HG02870 (cell line): ENCODE data around the gene TGFBR2.

ENCODE experiments used
- ATAC-seq: cut with Tn5 transposase; IDR thresholded peaks from one replicate; pipeline ENCODE4 v1.9.1; 2021; ENCODE audit warnings: mild to moderate bottlenecking, moderate library complexity; ENCODE audit not compliant: unreplicated experiment

The TGFBR2 gene

DNA sequence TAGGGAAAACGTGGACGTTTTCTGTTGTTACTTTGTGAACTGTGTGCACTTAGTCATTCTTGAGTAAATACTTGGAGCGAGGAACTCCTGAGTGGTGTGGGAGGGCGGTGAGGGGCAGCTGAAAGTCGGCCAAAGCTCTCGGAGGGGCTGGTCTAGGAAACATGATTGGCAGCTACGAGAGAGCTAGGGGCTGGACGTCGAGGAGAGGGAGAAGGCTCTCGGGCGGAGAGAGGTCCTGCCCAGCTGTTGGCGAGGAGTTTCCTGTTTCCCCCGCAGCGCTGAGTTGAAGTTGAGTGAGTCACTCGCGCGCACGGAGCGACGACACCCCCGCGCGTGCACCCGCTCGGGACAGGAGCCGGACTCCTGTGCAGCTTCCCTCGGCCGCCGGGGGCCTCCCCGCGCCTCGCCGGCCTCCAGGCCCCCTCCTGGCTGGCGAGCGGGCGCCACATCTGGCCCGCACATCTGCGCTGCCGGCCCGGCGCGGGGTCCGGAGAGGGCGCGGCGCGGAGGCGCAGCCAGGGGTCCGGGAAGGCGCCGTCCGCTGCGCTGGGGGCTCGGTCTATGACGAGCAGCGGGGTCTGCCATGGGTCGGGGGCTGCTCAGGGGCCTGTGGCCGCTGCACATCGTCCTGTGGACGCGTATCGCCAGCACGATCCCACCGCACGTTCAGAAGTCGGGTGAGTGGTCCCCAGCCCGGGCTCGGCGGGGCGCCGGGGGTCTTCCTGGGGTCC is at the start of gene TGFBR2:
TGFBR2 (plus strand) TSS at position 301 of the 731 bp plus-strand sequence; CDS start at position 584, 283 bp downstream.
- peak; percentile 61 for ATAC-seq

GRCh38 chr3:30557746-30558303 is 48.6 kb upstream of the TGFBR2 start:
- no peak for ATAC-seq

GRCh38 chr3:30563956-30564355 is 42.4 kb upstream of the TGFBR2 start:
- ATAC-seq: no peak

DNA sequence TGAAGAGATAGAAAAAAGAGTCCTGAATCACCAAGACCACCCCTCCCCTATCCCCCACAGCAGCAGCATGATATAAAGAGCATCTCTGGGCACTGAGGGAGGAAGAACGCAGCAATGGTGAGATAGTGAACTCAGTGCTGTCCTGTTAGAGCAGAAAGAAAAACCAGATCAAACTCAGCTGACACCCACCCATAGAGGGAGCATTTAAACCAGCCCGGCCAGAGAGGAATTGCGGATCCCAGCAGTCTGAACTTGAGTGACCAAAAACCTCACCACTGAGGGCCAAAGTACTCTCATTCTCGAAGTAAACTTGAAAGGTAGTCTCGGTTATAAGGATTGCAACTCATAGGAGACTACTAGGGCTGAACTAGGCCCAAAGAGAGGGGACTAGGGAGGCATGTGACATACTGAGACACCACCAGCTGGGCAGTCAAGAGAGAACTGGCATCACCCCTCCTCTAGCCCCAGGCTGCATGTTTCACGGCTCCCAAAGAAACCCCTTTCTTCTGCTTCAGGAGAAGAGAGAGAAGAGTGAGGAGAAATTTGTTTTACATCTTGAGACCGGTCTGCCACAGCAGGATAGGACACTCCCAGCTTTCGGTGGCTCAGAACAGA is 39.2 kb upstream of the TGFBR2 start:
- ATAC-seq: no peak

DNA sequence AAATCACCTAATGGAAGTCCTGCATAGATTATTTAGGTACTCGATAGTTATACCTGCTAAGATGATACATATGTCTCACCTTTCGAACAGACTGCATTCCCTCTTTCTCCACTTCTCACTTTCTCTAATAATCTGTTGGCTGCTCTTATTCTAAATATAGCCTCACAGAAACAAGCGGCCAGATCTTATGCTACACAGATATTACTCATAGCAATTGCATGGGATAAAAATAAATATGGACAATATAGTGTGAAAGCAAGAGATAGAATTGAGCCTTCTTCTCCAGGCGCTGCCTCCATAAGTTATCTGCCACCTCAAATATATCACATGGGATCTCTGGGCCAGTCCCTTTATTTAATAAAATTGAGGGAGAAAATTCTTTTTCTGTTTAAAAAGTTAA is 29.5 kb upstream of the TGFBR2 start:
- no peak for ATAC-seq

GRCh38 chr3:30577788-30578187 is 28.6 kb upstream of the TGFBR2 start:
- peak; percentile 91 for ATAC-seq

GRCh38 chr3:30578479-30578878 is 27.9 kb upstream of the TGFBR2 start:
- peak; percentile 20 for ATAC-seq

- ATAC-seq: no peak
Observed at GRCh38 chr3:30578986-30579579, 27.3 kb upstream of the TGFBR2 start.

DNA sequence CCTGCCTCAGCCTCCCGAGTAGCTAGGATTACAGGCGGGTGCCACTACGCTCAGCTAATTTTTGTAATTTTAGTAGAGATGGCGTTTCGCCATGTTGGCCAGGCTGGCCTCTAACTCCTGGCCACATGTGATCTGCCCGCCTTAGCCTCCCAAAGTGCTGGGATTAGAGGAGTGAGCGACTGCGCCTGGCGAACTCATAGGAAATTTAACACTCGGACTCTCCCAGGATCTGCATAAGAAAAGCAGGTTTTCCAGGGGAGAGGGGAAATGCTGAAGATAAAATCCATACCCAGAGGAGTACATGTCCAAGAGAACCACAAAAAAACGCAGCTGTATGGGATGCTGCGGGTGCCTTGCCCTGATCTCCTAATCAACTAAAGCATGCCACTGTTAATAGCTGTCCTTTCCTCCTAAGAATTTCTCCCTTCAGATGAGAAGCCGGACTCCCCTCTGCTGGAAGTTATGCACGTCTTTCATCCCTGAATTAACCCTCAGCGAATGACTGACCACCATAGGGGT is 25.3 kb upstream of the TGFBR2 start:
- ATAC-seq: no peak

GRCh38 chr3:30581982-30582381 is 24.4 kb upstream of the TGFBR2 start:
- no peak for ATAC-seq

GRCh38 chr3:30583973-30584372 is 22.4 kb upstream of the TGFBR2 start:
- no peak for ATAC-seq

DNA sequence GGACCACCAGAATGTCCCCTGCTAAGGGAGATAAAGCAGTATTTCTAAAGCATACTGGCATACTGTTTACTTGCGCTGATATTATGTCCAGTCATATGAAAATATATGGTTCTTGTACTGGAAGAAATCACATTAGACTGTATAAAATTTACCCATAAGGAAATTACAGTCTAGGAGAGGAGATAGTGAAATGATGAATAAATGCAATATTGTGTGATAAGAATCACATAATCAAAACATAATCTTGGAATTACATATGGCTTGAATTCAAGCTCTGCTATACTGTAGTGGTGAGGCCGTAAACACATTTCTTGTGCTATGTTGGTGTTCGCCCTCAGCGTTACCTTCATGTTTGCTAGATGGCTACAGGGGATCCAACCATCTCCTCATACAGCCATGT is 20.7 kb upstream of the TGFBR2 start:
- ATAC-seq: no peak

- ATAC-seq: no peak
Observed at GRCh38 chr3:30586096-30586805, 20.1 kb upstream of the TGFBR2 start.

GRCh38 chr3:30586806-30587486 is 19.5 kb upstream of the TGFBR2 start:
- ATAC-seq: no peak

DNA sequence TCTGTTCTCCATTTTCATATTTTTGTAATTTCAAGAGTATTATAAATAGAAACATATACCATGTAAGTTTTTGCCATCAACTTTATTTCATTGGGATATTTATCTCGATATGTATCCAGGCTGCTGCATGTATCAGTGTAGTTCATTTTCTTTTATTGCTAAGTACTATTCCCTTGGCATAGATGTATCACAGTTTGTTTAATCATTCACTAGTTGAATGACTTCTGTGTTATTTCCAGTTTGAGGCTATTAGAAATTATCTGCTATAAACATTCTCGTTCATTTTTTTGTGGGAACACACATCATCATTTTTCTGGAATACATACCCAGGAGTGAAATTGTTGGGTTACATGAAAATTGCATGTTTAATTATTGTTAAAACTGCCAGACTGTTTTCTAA is 18.5 kb upstream of the TGFBR2 start:
- no peak for ATAC-seq

- ATAC-seq: no peak
Observed at GRCh38 chr3:30596152-30596551, 10.2 kb upstream of the TGFBR2 start.

DNA sequence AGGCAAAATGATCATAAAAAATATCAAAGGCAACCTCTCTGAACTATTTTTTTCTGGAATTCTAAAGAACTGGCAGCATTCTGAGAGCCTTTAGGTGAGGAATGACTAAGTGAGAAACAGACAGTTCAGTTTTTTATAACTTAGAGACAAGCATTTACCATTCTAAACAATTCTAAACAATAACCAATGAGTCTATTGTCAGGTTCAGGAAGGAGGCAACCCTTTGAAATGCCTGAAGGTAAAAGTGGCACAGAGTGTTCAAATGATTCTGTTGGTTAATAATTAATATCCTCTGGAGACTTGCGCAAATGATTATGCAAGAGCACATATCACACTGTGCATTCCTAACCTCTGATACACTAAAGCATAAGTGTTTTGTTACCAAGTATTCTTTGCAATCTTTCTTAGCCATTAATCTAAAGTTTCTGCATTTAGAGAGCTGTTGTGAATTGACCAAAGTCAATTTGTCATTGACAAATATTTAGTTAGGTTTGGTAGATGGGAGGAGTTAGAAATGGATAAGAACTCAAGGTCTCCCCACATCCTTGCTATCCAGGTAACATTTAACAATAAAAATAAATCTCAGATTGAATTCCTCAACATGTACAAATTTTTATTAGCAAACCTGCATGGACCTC is 9.2 kb upstream of the TGFBR2 start:
- no peak for ATAC-seq

DNA sequence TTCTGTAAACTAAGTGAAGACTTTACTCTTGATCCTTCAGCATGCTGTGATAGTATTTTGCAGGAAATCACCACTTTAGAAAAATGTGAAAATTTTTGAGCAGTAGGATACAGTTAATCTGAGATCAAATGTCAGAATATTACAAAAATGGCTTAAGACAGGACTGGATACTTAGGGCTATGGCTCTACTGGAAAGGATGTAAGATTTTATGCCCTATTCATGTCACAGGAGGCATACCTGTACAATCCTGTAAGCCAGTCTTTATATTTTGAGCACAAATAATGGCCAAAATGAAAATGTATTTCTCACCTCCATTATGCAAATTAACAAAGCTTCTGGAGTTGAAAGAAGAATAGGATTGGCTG is 8.6 kb upstream of the TGFBR2 start:
- ATAC-seq: no peak

GRCh38 chr3:30598668-30599545 is 7.5 kb upstream of the TGFBR2 start:
- ATAC-seq: no peak
